ENCODE results near the gene TPD52L2. TPM values are rescaled to one million over a fixed set of nuclear protein-coding genes. Genes with fewer than 3 reads are reported as not detected.
"Not testable (repeated sequence)": the region's sequence is repeated elsewhere in the genome, so short reads cannot be mapped to it uniquely, and the experiment has no call there.

The TPD52L2 gene
- polyA plus RNA-seq, 3 donors: 85.7 to 102 (median 94.7) TPM

GRCh38 chr20:63929473-63929883 is 64.4 kb downstream of the TPD52L2 start:
- DNase-seq: not testable (repeated sequence)

GRCh38 chr20:63930971-63931553 is 66.0 kb downstream of the TPD52L2 start:
- no peak for DNase-seq

GRCh38 chr20:63931735-63932134 is 66.7 kb downstream of the TPD52L2 start:
- no peak for DNase-seq

- no peak for DNase-seq
Measured at GRCh38 chr20:63932606-63933160, 67.6 kb downstream of the TPD52L2 start.

GRCh38 chr20:63933646-63934045 is 68.6 kb downstream of the TPD52L2 start:
- DNase-seq: no peak

- no peak for DNase-seq
Measured at GRCh38 chr20:63934271-63935068, 69.4 kb downstream of the TPD52L2 start.

GRCh38 chr20:63935447-63935846 is 70.4 kb downstream of the TPD52L2 start:
- DNase-seq: no peak

- DNase-seq: no peak
Measured at GRCh38 chr20:63937596-63937995, 72.5 kb downstream of the TPD52L2 start.

- DNase-seq: no peak
Measured at GRCh38 chr20:63939061-63939935, 74.2 kb downstream of the TPD52L2 start.

- DNase-seq: no peak
Measured at GRCh38 chr20:63940071-63940471, 75.0 kb downstream of the TPD52L2 start.

- no peak for DNase-seq
Measured at GRCh38 chr20:63940472-63941266, 75.6 kb downstream of the TPD52L2 start.

Other genes starting within 250 kb of the TPD52L2 start
- gene GMEB2, start 238.2 kb upstream of the TPD52L2 start, polyA plus RNA-seq (ENCODE audit: insufficient read length in 3 of 3): 10 to 100 TPM; 12.4 to 14.2 (median 12.8) TPM
- gene STMN3, start 211.8 kb upstream of the TPD52L2 start, polyA plus RNA-seq (ENCODE audit: insufficient read length in 3 of 3): 10 to 100 TPM; 28.6 to 38.0 (median 32.7) TPM
- gene RTEL1, start 207.0 kb upstream of the TPD52L2 start, polyA plus RNA-seq (ENCODE audit: insufficient read length in 3 of 3): 10 to 100 TPM; 17.6 to 23.8 (median 19.1) TPM
- 1 to 10 TPM; 2.8 to 2.9 (median 2.8) TPM for gene TNFRSF6B, start 168.6 kb upstream of the TPD52L2 start, polyA plus RNA-seq (ENCODE audit: insufficient read length in 3 of 3)
- gene ARFRP1, start 157.3 kb upstream of the TPD52L2 start, polyA plus RNA-seq (ENCODE audit: insufficient read length in 3 of 3): 10 to 100 TPM; 33.8 to 39.7 (median 37.2) TPM
- gene ZGPAT, start 157.2 kb upstream of the TPD52L2 start, polyA plus RNA-seq (ENCODE audit: insufficient read length in 3 of 3): 10 to 100 TPM; 24.2 to 28.9 (median 24.8) TPM
- gene LIME1, start 128.6 kb upstream of the TPD52L2 start, polyA plus RNA-seq (ENCODE audit: insufficient read length in 3 of 3): 10 to 100 TPM; 11.8 to 13.4 (median 12.4) TPM
- 100 to 1,000 TPM; 107 to 147 (median 140) TPM for gene SLC2A4RG, start 125.5 kb upstream of the TPD52L2 start, polyA plus RNA-seq (ENCODE audit: insufficient read length in 3 of 3)
- 10 to 100 TPM; 16.8 to 23.5 (median 19.5) TPM for gene ZBTB46, start 34.0 kb upstream of the TPD52L2 start, polyA plus RNA-seq (ENCODE audit: insufficient read length in 3 of 3)
- not detected for gene ABHD16B, start 3.8 kb upstream of the TPD52L2 start, polyA plus RNA-seq (ENCODE audit: insufficient read length in 3 of 3)
- 10 to 100 TPM; 30.3 to 35.8 (median 34.7) TPM for gene DNAJC5, start 29.9 kb downstream of the TPD52L2 start, polyA plus RNA-seq (ENCODE audit: insufficient read length in 3 of 3)
- 10 to 100 TPM; 54.0 to 66.1 (median 64.6) TPM for gene UCKL1, start 91.1 kb downstream of the TPD52L2 start, polyA plus RNA-seq (ENCODE audit: insufficient read length in 3 of 3)
- 10 to 100 TPM; 30.5 to 35.0 (median 32.6) TPM for gene ZNF512B, start 104.7 kb downstream of the TPD52L2 start, polyA plus RNA-seq (ENCODE audit: insufficient read length in 3 of 3)
- gene SAMD10, start 114.4 kb downstream of the TPD52L2 start, polyA plus RNA-seq (ENCODE audit: insufficient read length in 3 of 3): 10 to 100 TPM; 10.0 to 12.0 (median 11.1) TPM
- gene PRPF6, start 115.9 kb downstream of the TPD52L2 start, polyA plus RNA-seq (ENCODE audit: insufficient read length in 3 of 3): 10 to 100 TPM; 87.4 to 97.2 (median 92.1) TPM
- 1 to 10 TPM; 1.3 to 1.5 (median 1.3) TPM for gene C20orf204, start 170.9 kb downstream of the TPD52L2 start, polyA plus RNA-seq (ENCODE audit: insufficient read length in 3 of 3)
- gene SOX18, start 184.4 kb downstream of the TPD52L2 start, polyA plus RNA-seq (ENCODE audit: insufficient read length in 3 of 3): 10 to 100 TPM in 2 of 3 donors, 1 to 10 TPM in 1; 8.0 to 14.1 (median 13.0) TPM
- 10 to 100 TPM; 88.2 to 97.1 (median 93.6) TPM for gene TCEA2, start 197.9 kb downstream of the TPD52L2 start, polyA plus RNA-seq (ENCODE audit: insufficient read length in 3 of 3)
- 1 to 10 TPM; 6.0 to 7.9 (median 6.7) TPM for gene RGS19, start 214.2 kb downstream of the TPD52L2 start, polyA plus RNA-seq (ENCODE audit: insufficient read length in 3 of 3)
- 1 to 10 TPM in 2 of 3 donors, under 1 TPM in 1; 0.94 to 1.2 (median 1.1) TPM for gene OPRL1, start 214.8 kb downstream of the TPD52L2 start, polyA plus RNA-seq (ENCODE audit: insufficient read length in 3 of 3)
- gene LKAAEAR1, start 219.1 kb downstream of the TPD52L2 start, polyA plus RNA-seq (ENCODE audit: insufficient read length in 3 of 3): under 1 TPM in 2 of 3 donors, not detected in 1; 0.36 TPM
- gene NPBWR2, start 242.3 kb downstream of the TPD52L2 start, polyA plus RNA-seq (ENCODE audit: insufficient read length in 3 of 3): not detected

All from renal pelvis (tissue), 4 donors.